Activated CD4-positive, alpha-beta T cell treated with anti-CD3 and anti-CD28 coated beads, Interleukin-2, amount 50 U/mL, for 4 hours (primary cell): ENCODE data around the gene MDFIC2.
"Not testable (repeated sequence)": the region's sequence is repeated elsewhere in the genome, so short reads cannot be mapped to it uniquely, and the experiment has no call there.

Experiments
- DNase-seq, 2 experiments: peaks; one replicate each; pipeline ENCODE4 v3.0.0-alpha.2; 2020

Gene MDFIC2

DNA sequence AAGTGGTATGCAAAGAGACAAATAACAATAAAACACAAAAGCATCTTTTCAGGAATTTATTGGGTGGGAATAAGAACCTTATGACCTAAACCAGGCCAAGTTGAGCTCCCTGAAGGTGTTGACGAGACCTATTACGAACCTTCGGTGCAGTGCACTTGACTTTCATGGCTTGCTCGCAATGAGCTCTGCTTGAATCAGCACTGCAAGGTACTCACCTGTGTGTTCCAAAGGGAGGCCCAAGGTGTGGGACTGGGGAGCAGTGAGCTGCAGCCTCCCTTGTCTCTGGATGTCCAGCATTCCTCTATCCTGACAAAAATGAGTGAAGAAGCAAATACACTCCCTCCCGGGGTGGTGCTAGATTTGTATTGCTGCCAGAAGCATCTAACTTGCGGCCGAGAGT is at the start of gene MDFIC2:
MDFIC2 (minus strand) TSS at position 303 of the 400 bp plus-strand sequence. CDS start 665 bp downstream, outside the sequence.
- no peak for DNase-seq

DNA sequence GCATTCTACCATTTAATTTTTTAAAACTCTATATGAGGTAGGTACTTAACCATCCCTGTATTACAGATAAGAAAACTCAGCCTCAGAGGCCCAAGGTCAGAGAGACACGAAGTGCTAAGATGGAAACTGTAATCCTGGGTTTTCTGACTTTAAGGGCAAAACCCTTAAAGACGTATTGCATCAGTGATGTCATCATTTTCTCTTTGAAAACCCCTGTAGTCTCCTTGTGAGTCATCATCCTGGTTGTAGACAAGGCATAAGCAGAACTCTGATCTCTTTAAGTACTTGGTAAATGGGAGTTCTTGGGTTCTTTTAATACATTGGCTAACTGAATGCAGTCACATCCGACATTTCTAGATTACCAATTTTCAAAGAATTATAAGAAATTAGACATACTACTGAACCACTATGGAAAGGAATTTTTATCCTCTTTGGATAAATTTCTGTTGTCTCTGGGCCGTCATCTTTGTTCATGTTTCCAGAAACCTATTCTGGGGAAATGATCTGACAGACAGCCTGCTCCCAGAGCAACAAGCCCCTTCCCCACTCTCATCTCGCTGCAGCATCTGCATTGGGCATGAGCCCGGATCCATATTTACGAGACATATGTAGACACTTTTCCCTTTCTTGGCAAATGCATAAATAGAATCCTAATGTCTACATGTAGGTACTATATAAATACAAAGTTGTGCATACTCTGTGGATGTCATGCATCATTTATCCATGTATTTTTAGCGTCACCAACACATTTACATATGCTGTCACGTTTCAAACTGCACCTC is 48.7 kb upstream of the MDFIC2 start:
- DNase-seq: no peak

DNA sequence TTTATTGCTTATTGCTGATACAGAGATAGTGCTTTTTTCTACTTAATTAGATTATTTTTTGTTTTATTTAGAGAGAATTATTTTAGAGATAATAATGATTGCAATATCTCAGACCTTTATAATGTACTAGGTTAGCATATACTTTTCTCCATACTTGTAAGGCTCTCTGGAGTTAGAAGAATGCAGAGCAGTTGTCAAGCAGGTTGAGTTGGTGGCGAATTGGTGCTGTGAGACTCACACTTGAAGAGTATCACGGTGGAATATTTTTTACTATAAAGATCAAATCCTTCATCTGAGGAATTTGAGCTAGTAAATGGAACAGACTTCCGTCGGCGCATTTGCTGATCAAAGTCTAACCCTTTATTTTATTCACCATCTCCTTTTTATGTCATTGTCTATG is 47.3 kb upstream of the MDFIC2 start:
- no peak for DNase-seq

DNA sequence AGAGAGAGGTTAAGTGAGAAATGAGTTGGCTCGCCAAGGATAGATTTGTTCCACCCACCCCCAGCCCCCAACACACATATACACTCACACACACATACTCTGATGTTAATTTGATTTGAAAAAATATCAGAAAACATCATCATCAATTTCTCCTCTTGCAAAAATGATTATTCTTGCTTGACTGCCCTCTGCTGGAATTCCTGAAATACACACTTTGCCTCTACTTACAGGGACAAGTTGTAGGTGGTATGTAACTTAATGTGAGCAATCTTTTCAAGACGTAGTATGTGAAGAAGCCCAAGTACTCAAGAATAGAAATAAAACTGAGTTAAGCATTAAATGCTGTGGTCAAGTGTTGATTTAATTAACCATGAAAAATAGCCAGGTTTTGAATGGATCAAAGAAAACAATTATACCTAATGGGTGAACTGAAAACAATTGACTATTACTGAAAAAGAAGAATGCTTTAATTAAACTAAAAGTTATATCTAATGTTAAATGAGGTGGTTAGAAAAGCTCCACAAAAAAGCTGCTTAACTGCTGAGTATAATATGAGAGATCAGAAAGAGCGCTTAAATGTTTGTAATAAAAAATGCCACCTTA is 46.6 kb upstream of the MDFIC2 start:
- no peak for DNase-seq

DNA sequence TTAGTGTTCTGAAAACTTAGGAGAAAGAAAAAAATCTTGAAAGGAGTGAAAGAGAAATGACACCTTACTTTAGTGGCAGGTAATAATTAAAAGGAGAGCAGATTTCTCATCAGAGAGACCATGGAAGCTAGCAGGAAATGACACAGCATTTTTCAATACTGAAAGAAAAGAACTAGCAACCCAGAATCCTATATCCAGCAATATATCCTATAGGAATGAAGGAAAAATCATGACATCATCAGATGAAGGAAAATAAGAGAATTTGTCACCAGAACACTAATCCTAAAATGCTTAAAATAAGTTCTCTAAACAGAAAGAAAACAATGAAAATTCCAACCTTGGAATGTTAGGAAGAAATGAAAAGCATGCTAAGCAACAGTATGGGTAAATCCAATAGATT is 39.8 kb upstream of the MDFIC2 start:
- no peak for DNase-seq

DNA sequence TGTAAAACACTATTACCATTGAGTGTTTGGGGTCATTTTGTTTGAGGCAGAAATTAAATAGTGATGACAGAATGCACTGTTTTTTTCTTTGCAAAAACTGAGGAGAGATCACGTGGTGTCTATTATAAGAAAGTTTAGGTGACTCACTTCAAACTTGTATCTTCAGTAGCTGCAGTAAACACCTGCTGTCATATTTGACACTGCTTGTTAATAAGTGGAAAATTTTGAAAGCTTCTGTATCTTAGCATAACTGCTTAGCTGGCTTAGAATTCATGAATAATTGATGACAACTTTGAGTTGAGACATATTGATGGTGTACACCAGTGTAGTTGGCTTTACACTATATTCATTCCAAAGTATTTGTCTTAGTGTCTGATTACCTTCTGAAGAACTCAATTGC is 29.7 kb upstream of the MDFIC2 start:
- no peak for DNase-seq

DNA sequence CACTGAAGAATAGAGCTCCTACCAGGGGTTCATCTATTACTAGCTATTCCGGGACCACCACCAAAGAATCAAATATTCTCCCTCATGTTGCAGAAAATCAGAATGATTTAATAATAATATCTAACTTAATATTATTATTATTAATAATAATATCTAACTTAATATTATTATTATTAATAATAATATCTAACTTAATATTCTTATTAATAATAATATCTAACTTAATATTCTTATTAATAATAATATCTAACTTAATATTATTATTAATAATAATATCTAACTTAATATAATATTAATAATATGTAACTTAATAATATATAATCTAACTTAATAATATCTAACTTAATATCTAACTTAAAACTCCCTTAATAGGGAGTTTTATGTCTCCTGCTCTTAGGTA is 24.4 kb upstream of the MDFIC2 start:
- DNase-seq: not testable (repeated sequence)

DNA sequence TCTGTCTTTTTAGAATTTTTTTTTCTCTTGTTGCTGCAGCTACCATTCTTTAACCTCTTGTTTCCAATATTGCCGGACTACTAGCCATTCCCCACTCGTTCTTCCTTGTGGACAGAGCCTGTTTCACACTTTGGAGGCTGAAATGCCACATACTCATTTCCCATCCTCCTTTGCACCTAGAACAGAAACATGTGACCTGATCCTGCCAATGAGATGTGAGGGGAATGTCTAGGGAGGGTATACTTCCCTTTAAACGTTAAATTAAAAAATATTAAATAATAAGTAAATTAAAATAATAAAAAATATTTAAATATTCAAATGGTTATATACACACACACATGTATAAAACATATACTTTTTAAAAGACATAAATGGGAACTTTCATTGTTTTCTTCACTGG is 20.6 kb upstream of the MDFIC2 start:
- no peak for DNase-seq

DNA sequence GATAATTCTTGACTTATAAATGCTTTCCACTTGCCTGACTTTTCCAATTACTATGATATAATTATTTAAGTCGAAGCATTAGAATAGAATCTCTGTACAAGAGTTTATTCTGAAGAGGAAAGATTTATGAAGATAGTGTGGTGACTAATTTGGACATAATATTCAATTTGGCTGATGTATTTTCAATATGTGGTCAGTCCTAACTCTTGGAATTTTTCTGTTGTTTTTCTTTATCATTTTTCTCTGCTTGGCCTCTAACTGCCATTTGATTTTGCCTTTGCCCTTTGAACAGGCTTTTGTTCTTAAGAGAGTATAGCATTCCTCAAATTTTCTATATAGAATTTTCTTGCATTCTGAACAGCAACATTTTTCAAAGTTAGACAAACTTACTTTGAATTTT is 2.6 kb upstream of the MDFIC2 start:
- no peak for DNase-seq

DNA sequence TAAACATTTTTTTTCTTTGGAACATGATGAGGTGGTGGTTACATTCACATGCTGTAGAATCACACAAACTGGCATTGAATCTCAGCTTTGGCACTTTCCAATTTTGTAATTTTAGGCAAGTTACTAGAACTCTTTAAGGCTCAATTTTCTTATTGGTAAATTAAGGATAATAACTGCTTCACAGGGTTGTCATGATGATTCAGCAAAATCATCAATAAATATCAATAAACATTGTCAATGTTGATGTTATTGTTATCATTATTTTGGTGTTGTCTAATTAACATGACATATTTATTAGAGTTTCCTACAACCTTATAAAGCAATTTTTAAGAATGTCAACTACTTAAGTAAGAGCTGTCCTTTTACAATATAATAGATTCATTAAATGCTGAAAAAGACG is 1.6 kb downstream of the MDFIC2 start:
- no peak for DNase-seq

DNA sequence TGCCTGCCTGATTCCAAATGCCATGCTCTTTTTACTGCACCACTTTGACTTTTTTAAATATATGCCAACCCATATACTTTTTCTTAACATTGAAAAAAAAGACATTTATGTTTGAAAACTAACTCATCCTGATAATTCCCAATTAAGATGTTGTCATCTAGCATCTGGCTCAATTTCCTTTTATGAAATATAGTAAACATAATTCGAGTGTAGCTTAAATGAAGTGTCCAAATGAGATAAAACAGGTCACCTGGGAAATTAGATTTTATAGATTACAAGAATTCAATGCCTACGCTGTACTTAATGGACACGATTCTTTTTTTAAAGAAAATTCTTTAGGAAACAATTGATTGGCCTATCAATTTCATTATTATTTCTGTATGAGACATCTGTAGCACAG is 2.8 kb downstream of the MDFIC2 start:
- no peak for DNase-seq

DNA sequence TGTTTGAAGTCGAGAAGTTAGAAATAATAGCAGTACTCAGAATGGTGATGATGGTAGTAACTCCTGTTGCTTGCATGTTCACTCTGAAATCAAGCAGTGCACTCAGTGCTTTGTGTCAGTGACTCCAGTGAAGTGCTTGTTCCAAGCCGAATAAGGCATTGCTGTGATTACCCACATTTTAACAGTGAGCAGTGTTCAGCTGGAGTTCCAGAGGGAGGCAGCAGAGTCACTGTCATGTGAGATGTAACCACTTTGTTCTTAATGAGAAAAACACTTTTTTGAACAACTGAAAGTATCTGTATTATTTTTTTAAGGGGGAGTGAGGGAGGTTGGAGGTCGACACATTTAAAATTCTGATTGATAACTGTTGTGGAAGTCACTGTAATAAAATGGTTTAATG is 3.7 kb downstream of the MDFIC2 start:
- DNase-seq: no peak

DNA sequence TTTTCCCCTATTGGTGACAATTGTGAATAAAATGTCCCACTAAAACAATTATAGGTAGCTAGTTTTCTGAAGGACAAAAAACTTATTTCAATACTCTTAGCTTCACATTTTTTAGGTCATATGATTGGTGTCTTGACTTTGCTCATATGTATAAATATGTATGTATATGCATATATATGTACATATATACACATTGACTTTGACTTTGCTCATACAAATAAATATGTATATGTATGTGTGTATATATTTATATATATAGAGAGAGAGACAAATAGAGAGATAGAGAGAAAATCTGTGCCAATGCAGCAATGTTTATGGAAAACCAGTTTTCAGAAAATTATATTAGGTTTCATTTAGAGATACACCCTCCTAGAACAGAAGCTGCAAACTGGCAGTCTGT is 5.7 kb downstream of the MDFIC2 start:
- DNase-seq: no peak

DNA sequence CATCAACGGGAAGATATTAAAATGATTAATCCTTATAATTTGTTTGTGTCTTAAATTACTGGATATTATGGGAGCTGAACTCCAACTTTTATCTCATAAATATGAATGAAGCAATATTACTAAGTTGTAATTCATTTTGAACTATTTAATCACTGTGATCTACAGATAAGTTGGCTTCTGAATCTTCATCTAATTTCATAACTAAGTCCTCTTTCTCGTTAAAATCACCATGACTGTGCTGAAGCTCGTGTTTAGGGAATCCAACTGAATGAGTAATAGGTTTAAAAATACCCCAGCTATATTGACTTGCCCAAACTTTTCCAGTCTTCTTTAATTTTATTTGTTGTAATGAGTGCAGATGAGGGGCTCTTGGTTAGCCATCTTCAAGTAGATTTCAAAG is 14.1 kb downstream of the MDFIC2 start:
- DNase-seq: no peak

DNA sequence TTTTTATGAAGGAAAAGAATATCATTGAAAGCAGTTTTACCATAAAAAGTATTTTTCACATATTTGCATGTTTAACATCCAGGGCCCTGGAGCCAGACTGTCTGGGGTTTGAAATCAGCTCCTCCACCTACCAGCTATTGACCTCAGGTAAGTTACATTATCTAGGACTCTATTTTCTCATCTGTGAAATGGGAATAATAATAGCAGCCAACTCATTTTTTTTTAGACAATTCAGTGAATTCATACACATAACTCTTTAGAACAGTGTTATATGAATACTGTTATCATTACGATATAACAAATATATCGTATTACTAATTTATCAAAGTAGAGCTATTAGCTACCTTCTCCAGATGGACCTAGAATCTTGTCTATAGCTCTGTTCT is 21.3 kb downstream of the MDFIC2 start:
- DNase-seq: no peak

DNA sequence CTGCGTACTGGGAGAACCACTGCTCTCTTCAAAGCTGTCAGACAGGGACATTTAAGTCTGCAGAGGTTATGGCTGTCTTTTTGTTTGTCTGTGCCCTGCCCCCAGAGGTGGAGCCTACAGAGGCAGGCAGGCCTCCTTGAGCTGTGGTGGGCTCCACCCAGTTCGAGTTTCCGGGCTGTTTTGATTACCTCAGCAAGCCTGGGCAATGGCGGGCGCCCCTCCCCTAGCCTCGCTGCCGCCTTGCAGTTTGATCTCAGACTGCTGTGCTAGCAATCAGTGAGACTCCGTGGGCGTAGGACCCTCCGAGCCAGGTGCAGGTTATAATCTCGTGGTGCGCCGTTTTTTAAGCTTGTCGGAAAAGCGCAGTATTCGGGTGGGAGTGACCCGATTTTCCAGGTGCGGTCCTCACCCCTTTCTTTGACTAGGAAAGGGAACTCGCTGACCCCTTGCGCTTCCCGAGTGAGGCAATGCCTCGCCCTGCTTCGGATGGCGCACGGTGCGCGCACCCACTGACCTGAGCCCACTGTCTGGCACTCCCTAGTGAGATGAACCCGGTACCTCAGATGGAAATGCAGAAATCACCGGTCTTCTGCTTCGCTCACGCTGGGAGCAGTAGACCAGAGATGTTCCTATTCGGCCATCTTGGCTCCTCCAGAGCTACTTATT is 21.9 kb downstream of the MDFIC2 start:
- not testable (repeated sequence) for DNase-seq

DNA sequence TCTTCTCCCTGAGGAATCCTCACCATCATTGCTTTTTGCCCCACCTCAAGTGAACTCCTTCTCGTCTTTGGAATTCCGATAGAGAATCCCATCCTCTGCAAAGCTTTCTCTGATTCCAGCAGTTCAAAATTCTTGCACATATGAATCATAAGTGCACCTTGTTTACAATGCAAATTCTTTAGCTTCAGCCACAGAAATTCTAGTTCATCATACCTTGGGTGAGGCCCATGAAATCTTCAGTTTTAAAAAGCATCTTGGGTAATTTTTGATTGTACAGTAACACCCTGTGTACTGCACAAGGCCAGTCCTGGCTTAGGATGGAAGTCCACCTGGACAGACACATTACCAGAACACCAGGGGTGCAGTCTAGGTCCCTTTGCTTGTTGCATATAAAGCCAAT is 30.8 kb downstream of the MDFIC2 start:
- DNase-seq: no peak

DNA sequence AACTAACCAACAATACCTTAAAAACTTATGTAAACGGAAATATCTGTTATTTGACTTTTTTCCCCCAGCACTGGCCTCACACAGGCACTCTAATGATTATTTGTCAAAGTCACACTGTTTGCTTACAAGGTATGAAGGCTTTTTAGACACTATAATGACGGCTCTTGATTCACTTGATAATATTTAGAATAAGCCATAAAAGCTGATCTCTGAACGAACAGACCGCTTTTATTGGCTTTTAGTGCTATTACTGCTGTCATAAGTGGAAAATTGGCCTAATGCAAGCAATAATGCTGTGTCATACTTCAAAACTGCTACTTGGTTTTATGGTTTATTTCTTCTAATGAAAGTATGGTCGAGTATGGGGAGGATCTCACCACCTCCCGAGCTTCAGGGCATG is 35.1 kb downstream of the MDFIC2 start:
- no peak for DNase-seq

DNA sequence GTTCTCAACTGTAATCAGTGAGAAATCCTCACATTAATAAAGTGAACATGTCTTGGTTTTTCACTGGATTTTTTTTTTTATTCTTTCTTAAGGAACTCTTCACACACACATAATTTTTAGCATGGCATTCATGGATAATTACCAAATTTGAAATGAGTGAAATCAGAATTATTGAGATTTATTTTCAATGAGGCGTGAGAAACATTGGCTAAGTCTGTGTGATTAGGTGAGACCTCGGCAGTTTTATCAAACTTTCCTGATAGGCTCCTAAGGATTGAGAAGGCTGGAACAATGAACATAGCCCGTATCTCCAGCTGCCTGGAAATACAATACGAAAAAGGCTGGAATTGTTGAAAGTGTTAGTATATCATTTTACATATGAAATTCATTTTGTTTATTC is 35.5 kb downstream of the MDFIC2 start:
- no peak for DNase-seq

DNA sequence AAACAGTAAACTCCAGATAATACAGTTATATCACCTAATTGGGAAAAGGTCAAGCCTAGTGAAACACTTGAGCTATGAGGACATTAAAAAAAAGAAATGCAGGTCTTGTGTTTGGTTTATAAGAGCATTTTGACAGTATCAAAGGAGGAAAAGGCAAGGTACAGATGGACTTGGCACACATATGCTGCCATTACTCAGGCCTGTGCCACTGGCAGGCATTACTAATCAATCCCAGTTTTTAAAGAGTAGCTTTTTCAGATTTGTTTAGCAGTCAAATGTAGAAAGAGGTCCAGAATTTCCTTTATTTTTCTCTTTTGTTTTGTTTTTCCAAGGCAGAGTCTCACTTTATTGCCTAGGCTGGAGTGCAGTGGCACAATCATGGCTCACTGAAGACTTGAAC is 38.9 kb downstream of the MDFIC2 start:
- DNase-seq: no peak

DNA sequence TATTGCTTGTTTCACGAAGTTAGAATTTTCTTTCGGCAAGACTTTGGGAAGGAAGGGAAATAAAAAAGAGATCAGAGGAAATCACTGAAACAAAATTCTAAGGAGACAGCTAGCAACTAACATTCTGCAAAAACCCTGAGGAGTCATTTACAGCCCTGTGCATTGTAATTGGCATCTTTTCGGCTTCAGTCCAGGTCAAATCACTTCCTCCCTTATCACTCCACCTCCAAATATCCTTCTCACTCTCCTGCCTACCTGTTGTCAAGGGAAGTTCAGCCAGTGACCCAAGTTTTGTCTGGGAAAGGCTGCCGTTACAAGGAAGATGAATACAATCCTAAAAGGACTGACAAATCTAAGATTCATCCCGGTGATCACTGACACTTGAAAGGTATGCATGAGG is 39.6 kb downstream of the MDFIC2 start:
- DNase-seq: no peak

DNA sequence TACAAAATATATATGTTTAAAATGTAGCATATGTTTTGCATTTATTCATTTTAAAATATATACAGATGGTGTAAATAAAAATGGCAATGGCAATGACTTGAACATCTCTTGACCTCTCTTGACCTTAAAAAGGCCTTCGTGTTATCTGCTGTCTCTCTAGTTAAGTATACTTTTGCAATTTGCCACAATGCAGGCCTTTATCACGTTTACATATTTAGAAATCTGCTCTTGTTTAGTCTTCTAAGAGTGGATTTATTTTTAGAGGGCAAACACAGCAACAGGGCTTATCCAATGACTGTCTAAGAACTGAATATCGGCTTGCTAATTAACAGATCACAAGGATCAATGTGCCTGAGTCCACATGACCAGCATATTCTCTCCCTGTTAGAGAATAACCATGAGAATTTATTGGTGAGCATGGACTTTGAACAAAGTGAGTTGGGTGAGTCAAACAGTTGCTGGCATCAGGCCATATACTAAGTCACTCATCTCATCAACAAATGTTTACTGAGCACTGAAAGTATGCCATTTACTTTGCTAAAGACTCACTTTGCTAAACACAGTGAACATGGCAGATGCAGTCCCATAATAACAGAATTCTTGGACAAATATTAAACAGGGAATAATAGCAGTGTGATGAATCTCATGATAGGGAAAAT is 48.2 kb downstream of the MDFIC2 start:
- DNase-seq: no peak

DNA sequence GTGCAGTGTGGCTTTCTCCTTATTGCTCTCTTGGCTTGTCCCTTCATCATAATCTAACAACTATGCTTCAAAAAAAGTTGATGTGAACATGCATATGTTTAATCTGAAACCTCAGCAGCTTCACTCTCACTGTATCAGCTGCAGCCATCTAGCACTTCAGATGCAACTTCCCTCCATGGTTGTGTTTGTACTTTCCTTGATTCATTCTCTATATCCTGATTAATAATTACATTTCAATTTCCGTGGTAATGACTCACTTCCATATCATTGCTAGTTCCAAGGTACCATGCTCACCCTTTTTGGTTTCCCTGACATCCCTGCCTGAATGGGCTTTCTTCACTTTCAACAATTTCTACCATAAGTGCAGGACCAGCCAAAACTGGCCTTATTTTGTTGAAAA is 51.2 kb downstream of the MDFIC2 start:
- DNase-seq: no peak

DNA sequence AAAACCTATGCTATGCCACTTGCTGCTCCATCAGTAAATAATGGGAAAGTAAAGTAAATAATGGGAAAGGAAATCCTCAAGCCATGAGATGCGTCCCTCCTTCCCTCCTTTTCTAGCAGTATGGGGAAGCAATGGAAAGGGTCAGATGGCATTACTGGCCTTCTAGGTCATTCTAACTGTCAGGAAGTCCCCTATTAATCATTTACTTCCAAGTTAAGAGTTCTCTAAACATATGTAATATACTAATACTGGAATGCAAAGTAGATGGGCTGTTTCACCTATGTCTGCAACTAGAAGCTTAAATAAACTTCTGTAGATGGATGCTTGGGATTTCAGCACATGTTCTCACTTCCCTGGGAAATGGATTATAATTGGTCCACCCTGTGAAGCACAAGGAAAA is 55.9 kb downstream of the MDFIC2 start:
- no peak for DNase-seq
